AG09309 (cell line): ENCODE results near the gene ENKD1.

Source experiments
- DNase-seq: peaks from one replicate; pipeline ENCODE4 v3.0.0-alpha.2; 2010; ENCODE audit warnings: low read depth
- H3K4me3 ChIP-seq: 2 replicates; pipeline ENCODE4 v1.5.1; 2011; ENCODE audit warnings: mild to moderate bottlenecking, low read depth, low read length, moderate library complexity; ENCODE audit not compliant: control insufficient read depth
- TF ChIP-seq, protein P1 (sequence below): IDR thresholded peaks from 2 replicates; pipeline ENCODE4 v1.5.1; 2011; ENCODE audit warnings: mild to moderate bottlenecking, low read depth, low read length, inconsistent platforms; ENCODE audit not compliant: insufficient read depth, control insufficient read depth; ENCODE audit errors: missing control alignments

ENKD1 gene

GRCh38 chr16:67651847-67652246 lies 14.7 kb downstream of the ENKD1 start:
- H3K4me3 ChIP-seq: no peak overlapping the region
- TF ChIP-seq, protein P1, sequence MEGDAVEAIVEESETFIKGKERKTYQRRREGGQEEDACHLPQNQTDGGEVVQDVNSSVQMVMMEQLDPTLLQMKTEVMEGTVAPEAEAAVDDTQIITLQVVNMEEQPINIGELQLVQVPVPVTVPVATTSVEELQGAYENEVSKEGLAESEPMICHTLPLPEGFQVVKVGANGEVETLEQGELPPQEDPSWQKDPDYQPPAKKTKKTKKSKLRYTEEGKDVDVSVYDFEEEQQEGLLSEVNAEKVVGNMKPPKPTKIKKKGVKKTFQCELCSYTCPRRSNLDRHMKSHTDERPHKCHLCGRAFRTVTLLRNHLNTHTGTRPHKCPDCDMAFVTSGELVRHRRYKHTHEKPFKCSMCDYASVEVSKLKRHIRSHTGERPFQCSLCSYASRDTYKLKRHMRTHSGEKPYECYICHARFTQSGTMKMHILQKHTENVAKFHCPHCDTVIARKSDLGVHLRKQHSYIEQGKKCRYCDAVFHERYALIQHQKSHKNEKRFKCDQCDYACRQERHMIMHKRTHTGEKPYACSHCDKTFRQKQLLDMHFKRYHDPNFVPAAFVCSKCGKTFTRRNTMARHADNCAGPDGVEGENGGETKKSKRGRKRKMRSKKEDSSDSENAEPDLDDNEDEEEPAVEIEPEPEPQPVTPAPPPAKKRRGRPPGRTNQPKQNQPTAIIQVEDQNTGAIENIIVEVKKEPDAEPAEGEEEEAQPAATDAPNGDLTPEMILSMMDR: no peak
- no peak for DNase-seq

GRCh38 chr16:67651039-67651438 lies 15.5 kb downstream of the ENKD1 start:
- no peak overlapping the region for H3K4me3 ChIP-seq
- TF ChIP-seq, protein P1: no peak
- DNase-seq: no peak

DNA sequence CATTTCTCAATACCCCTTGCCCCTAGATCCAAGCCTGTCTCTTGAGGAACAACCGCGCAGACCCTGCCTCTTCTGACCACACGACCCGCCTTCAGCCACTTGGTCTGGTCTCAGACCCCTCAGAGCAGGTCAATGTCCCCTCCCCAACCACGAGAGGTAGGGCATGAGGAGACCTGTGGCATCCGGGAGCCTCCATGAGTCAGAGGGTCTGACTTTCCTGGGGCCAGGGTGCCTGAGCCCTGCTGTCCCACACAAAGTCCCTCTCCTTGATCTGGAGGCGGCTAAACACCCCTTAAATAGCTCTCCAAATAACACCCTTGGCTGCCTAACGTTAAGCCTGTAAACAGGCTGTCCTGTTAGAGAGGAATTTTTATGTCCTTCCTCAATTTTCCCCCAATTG lies 16.5 kb downstream of the ENKD1 start:
- DNase-seq: no peak
- TF ChIP-seq, protein P1: no peak
- no peak overlapping the region for H3K4me3 ChIP-seq

- TF ChIP-seq, protein P1: no peak
- DNase-seq: no peak
- no peak overlapping the region for H3K4me3 ChIP-seq
Observed at GRCh38 chr16:67649494-67649931, 17.0 kb downstream of the ENKD1 start.

GRCh38 chr16:67648764-67649407 lies 17.7 kb downstream of the ENKD1 start:
- H3K4me3 ChIP-seq: no peak overlapping the region
- no peak for DNase-seq
- TF ChIP-seq, protein P1: no peak

DNA sequence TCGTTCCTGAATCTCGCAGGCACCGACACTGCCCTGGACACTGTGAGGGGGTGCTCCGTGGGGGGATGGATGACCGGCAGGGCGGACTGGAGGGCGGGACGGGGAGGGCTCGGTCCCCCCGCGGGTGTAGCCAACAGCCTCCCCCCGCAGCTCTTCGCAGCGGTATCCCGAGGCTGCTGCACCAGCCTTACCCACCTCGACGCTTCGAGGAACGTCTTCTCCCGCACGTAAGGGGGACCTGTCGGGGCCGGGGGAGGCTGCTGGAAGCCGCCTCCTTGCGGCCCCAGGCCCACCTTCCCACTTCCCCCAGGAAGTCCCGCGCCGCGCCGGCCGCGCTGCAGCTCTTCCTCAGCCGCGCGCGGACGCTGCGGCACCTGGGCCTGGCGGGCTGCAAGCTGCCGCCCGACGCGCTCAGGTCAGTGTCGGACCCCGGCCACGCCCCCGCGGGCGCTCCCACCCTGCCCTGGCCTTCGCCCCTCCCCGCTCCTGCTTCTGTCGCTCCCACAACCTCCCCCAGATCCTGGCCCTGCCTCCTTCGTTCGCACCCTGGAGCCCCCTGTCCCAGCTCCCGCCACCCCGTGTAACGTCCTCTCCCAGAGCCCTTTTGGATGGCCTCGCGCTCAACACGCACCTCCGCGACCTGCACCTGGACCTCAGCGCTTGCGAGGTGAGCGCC lies 18.3 kb downstream of the ENKD1 start:
- TF ChIP-seq, protein P1: no peak
- no peak for DNase-seq
- no peak overlapping the region for H3K4me3 ChIP-seq
